Measurements from ENCODE around the gene ARL4C. TPM values are rescaled to one million over a fixed set of nuclear protein-coding genes. Genes with fewer than 3 reads are reported as not detected.

Gene ARL4C
- total RNA-seq: 20.9 TPM in 2 replicates

GRCh38 chr2:234496835-234497593 is at the start of gene ARL4C:
TSS of gene ARL4C (minus strand) at chr2:234497081. CDS start at chr2:234496586, 495 bp downstream.
- Mint-ChIP-seq H3K36me3 (ENCODE audit: low read depth) (peaks cover 13% of the 10 kb centered on the region), H3K27me3 (peaks cover 3% of the 10 kb centered on the region), H3K27ac (peak within 1 kb of the TSS; percentile 70), H3K9me3 (no peaks in the 10 kb centered on the region), H3K4me3 (peak within 1 kb of the TSS; percentile 88), H3K4me1 (peaks cover 60% of the 10 kb centered on the region)
- TF ChIP-seq, protein P1, sequence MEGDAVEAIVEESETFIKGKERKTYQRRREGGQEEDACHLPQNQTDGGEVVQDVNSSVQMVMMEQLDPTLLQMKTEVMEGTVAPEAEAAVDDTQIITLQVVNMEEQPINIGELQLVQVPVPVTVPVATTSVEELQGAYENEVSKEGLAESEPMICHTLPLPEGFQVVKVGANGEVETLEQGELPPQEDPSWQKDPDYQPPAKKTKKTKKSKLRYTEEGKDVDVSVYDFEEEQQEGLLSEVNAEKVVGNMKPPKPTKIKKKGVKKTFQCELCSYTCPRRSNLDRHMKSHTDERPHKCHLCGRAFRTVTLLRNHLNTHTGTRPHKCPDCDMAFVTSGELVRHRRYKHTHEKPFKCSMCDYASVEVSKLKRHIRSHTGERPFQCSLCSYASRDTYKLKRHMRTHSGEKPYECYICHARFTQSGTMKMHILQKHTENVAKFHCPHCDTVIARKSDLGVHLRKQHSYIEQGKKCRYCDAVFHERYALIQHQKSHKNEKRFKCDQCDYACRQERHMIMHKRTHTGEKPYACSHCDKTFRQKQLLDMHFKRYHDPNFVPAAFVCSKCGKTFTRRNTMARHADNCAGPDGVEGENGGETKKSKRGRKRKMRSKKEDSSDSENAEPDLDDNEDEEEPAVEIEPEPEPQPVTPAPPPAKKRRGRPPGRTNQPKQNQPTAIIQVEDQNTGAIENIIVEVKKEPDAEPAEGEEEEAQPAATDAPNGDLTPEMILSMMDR (IDR thresholded peaks at IDR 0.05): no peak
- ChIA-PET CTCF (interaction anchor here (0.7 to 5.7 kb wide), 12 partner anchors 14 to 366 kb away, joined by 3 to 59 read pairs (median 4); no protein-coding TSS in a partner anchor), POLR2A (interaction anchor here (0.6 to 3.6 kb wide), 15 partner anchors 14 to 651 kb away, joined by 3 to 41 read pairs (median 11); no protein-coding TSS in a partner anchor)
- ATAC-seq (ENCODE audit: low read depth) (peak; percentile 66), DNase-seq (peak; percentile 70)
- intact Hi-C loops (cut with micrococcal nuclease): loop anchor here (1.0 kb wide), 3 partner anchors 51 to 208 kb away; no protein-coding TSS in a partner anchor

GRCh38 chr2:234544659-234545611 is 48.1 kb upstream of the ARL4C start:
- H3K27ac Mint-ChIP-seq: no peak overlapping the region
- peak; percentile 56 for DNase-seq
- ATAC-seq (ENCODE audit: low read depth): peak; percentile 84
- H3K27me3 Mint-ChIP-seq: peaks cover 37% of the 10 kb centered on the region
- no peak overlapping the region for H3K4me3 Mint-ChIP-seq
- no peaks in the 10 kb centered on the region for H3K4me1 Mint-ChIP-seq
- no peaks in the 10 kb centered on the region for H3K9me3 Mint-ChIP-seq
- TF ChIP-seq, protein P1 (IDR thresholded peaks at IDR 0.05): peak; percentile 33
- ChIA-PET CTCF (interaction anchor here (0.6 to 7.6 kb wide), 17 partner anchors 9 to 1201 kb away, joined by 3 to 69 read pairs (median 4); no protein-coding TSS in a partner anchor), POLR2A (interaction anchor here (0.6 to 0.7 kb wide), 2 partner anchors 15 to 410 kb away, joined by 3 to 7 read pairs; no protein-coding TSS in a partner anchor)
- intact Hi-C loops (cut with micrococcal nuclease): loop anchor here (1.0 to 2.0 kb wide), 3 partner anchors 44 to 410 kb away; no protein-coding TSS in a partner anchor
- no peaks in the 10 kb centered on the region for H3K36me3 Mint-ChIP-seq (ENCODE audit: low read depth)

DNA sequence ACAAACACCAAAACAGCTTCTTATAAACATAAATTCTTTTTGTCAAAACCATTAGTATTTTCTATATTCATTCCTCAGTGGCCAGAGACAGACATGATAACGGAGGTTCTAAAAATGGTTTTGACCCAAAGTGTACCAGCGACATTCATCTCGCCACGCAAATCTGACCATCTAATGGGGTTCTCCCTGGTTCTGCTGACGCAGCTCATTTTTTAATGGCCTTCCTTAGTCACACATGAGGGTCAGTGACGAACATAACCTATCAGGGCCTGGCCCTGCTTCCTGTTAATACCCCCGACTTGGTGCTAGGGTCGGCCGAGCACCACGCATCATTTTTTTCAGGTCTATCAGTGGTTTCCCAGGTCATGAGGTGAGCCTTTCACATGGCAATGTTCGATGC is 45.9 kb upstream of the ARL4C start:
- H3K27ac Mint-ChIP-seq: no peak overlapping the region
- intact Hi-C loops (cut with micrococcal nuclease): no loop called here
- TF ChIP-seq, protein P1 (IDR thresholded peaks at IDR 0.05): no peak

DNA sequence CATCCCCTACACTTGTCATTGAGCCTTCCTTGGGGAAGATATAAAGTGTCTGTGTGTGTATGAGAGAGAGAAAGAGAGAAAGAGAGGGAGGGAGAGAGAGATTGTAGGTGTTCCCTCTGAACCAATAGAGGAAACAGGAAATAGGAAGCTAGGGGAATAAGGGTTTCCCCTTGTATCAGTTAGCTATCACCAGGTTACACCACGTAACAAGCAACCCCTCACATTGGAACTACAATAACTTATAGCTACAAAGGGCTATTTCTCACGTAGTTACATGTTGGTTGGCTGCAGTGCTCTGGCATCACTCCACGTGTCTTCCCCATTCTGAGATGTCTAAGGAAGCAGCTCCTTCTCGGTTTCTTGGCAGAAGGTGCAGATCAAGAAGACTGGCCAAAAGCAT is 41.0 kb upstream of the ARL4C start:
- Mint-ChIP-seq H3K27ac (no peak overlapping the region), H3K27me3 (peaks cover 9% of the 10 kb centered on the region), H3K9me3 (peaks cover 3% of the 10 kb centered on the region), H3K4me3 (no peak overlapping the region), H3K36me3 (ENCODE audit: low read depth) (no peaks in the 10 kb centered on the region), H3K4me1 (no peaks in the 10 kb centered on the region)
- POLR2A ChIA-PET: no interaction called here
- intact Hi-C loops (cut with micrococcal nuclease): no loop called here
- DNase-seq (no peak), ATAC-seq (ENCODE audit: low read depth) (no peak)
- TF ChIP-seq, protein P1 (IDR thresholded peaks at IDR 0.05): no peak
- CTCF ChIA-PET: interaction anchor here (1.1 kb wide), 1 partner anchor 579 kb away, joined by 3 read pairs; no protein-coding TSS in a partner anchor

More for the DNA sequence above, 45.9 kb upstream of the ARL4C start:
- no peak for DNase-seq
- H3K9me3 Mint-ChIP-seq: peaks cover 3% of the 10 kb centered on the region
- H3K4me1 Mint-ChIP-seq: no peaks in the 10 kb centered on the region
- no peaks in the 10 kb centered on the region for H3K36me3 Mint-ChIP-seq (ENCODE audit: low read depth)
- H3K27me3 Mint-ChIP-seq: peaks cover 20% of the 10 kb centered on the region
- ChIA-PET CTCF (no interaction called here), POLR2A (no interaction called here)
- H3K4me3 Mint-ChIP-seq: no peak overlapping the region
- no peak for ATAC-seq (ENCODE audit: low read depth)

All from activated B cell treated with CpG ODN at 0.5 μM for 24 hours (primary cell).